CD4-positive, alpha-beta T cell treated with Interleukin-15 for 4 hours (primary cell): ENCODE measurements around the gene ISCU.
"Not testable (repeated sequence)": the region's sequence is repeated elsewhere in the genome, so short reads cannot be mapped to it uniquely, and the experiment has no call there.

Experiments used
- DNase-seq: peaks from one replicate; pipeline ENCODE4 v3.0.0-alpha.2; 2020; ENCODE audit warnings: low spot score

ISCU gene

GRCh38 chr12:108570743-108571608 is 8.6 kb downstream of the ISCU start:
- peak; percentile 8 for DNase-seq

GRCh38 chr12:108571609-108572165 is 9.3 kb downstream of the ISCU start:
- no peak for DNase-seq

DNA sequence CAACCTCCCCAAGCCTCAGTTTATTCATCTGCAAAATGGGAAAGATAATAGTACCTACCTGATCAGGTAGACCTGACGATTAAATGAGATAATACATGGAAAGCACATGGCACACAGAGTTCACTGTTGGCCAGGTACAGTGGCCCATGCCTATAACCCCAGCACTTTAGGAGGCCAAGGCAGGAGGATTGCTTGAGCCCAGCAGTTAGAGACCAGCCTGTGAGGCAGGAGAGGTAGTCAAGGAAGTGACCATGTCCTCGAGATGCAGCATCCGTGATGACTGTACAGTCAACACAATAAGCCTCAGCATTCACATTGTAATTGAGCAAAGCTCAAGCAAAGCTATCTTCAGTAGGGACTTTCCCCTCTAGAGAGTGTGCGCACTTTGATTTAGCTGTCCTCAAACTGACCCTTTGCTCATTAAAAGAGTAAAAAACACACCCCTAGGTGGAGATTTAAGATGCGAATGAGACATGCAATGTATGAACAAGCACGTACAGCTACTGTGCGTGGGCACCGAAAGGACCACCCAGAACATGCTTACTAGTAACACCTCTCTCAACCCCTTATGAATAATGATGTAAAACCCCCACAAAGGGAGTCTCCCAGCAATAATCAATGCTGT is 9.9 kb downstream of the ISCU start:
- DNase-seq, result no peak

- DNase-seq, result no peak
These were observed 10.9 kb downstream of the ISCU start for GRCh38 chr12:108573317-108573716.

- not testable (repeated sequence) for DNase-seq
These were observed 11.9 kb downstream of the ISCU start for GRCh38 chr12:108574276-108574675.

GRCh38 chr12:108575199-108575912 is 13.0 kb downstream of the ISCU start:
- no peak for DNase-seq

DNA sequence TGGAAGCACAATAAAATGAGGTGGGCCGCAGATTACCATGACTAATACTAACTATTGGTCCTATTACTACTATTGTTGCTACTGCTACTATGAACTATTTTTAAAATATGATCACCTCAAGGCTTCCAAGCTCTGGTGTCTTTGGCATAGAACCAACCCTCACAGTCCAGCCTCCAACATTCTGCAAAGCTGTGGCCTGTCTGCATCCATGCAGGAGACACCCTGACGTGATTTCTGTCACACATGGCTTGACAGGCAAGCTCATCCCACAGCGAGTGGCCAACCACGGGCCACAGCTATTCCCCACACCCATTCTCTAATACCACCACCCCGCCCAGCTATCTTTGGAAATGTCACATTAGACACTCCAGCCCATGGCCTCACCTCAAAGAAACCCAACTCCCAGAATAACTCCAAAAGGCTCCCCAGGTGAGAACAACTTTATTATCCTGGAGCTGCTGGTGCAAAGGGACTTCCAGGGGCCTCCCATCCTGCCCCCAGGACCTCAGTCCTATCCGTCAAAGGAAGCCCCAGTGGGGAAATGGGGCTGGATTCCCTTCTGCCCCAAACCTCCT is 14.4 kb downstream of the ISCU start:
- DNase-seq, result no peak

DNA sequence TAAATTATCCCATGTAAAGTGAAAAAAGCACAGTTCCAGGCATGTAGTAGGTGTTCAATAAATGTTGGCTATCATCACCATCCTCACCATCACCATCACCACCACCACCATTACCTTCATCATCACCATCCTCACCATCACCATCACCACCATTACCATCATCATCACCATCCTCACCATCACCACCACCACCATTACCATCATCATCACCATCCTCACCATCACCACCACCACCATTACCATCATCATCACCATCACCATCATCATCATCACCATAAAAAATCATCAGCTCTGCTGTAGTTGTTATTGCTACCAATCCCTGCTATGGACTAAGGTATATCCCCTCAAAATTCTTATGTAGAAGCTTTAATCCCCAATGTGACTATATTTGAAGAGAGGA is 15.1 kb downstream of the ISCU start:
- no peak for DNase-seq

DNA sequence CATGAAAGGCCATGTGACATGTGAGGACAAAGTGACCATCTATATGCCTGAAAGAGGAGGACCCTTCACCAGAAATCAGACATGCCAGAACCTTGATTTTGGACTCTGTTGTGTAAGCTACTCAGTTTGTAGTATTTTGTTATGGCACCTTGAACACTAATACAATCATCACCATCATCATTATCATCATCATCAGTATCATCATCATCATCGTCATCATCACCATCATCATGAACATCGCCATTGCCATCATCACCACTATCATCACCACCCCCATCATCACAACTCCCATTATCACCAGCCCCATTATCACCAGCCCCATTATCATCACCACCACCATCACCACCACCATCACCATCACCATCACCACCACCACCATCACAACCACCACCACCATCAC is 15.9 kb downstream of the ISCU start:
- no peak for DNase-seq

DNA sequence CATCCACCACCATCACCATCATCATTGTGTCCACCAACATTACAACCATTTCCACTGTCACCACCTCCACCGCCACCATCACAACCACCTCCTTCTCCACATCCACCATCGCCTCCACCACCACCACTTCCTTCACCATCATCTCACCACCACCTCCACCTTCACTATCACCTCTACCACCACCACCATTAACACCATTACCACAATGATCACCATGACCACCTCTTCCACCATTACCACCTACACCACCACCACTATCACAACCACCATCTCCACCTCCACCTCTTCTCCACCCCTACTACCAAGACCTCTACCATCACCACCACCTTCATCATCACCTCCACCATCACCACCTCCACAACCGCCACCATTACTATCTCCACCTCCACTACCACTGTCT is 16.4 kb downstream of the ISCU start:
- DNase-seq, result no peak

- DNase-seq, result no peak
These were observed 18.1 kb downstream of the ISCU start for GRCh38 chr12:108580531-108580930.

- DNase-seq, result no peak
These were observed 19.2 kb downstream of the ISCU start for GRCh38 chr12:108581311-108582227.

GRCh38 chr12:108582509-108582908 is 20.1 kb downstream of the ISCU start:
- DNase-seq, result no peak

- no peak for DNase-seq
These were observed 20.8 kb downstream of the ISCU start for GRCh38 chr12:108582978-108583770.

GRCh38 chr12:108583991-108584390 is 21.6 kb downstream of the ISCU start:
- DNase-seq, result no peak

- DNase-seq, result no peak
These were observed 22.2 kb downstream of the ISCU start for GRCh38 chr12:108584456-108585065.

GRCh38 chr12:108585864-108586263 is 23.5 kb downstream of the ISCU start:
- no peak for DNase-seq

DNA sequence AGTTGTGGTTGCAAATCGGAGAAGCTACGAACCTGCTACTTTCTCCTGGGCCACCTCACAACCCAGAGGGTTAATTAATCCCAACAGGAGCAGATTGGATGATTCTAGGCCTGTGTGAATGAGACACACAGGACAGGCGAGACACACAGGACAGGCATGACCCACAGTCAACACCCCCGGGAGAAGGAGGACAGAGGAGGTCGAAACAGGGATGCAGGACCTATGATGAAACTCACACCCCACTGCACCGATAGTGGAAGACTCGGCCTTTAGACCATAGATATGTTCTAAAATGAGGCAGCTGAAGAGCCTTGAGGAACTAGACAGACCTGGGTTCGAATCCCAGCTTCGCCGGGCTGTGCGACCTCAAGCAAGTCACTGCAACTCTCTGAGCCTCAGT is 23.9 kb downstream of the ISCU start:
- no peak for DNase-seq

DNA sequence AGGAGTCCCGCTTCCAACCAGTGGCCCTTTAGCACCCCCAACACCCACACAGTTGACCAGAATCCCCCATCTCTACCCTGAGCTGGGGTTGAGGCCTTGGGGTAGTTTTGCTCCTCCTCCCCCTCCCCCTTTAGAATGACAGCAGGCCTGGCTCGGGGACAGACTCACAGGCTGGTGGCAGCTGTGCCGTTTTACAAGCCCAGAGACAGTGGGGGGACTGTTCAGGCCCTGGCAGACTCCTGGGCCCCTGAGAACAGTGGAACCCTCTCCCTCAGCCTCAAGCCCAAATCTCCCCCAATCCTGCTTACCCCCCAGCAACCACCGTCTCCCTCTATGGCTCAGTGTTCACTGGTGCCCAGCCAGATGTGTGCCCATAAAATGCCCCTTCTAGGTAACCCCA is 25.4 kb downstream of the ISCU start:
- DNase-seq, result no peak
